ENCODE results near the gene SPATA46. TPM values are rescaled to one million over a fixed set of nuclear protein-coding genes. Genes with fewer than 3 reads are reported as not detected.
A peak's percentile ranks its signal among the peaks of the same experiment; 100 is the strongest.
"Not testable (repeated sequence)": the region's sequence is repeated elsewhere in the genome, so short reads cannot be mapped to it uniquely, and the experiment has no call there.

Gene SPATA46
- total and polyA plus RNA-seq, 7 experiments from 2014 or later: not detected

- no peak overlapping the region for H3K27ac ChIP-seq (ENCODE audit: low read depth, low read length)
- Mint-ChIP-seq H3K27ac (no peak overlapping the region), H3K4me3 (no peak overlapping the region), H3K27me3 (peaks cover 0 to 21% (median 13%) of the 10 kb centered on the region in 5 donors), H3K4me1 (peaks cover 0 to 2% (median 0%) of the 10 kb centered on the region in 7 donors), H3K9me3 (no peaks in the 10 kb centered on the region), H3K36me3 (no peaks in the 10 kb centered on the region)
- H3K27me3 ChIP-seq (ENCODE audit: control insufficient read depth in 2 of 2, insufficient read depth in 2 of 2, low read length in 2 of 2): no peaks in the 10 kb centered on the region
- no peak for ATAC-seq
- no peaks in the 10 kb centered on the region for H3K9me3 ChIP-seq (ENCODE audit: control insufficient read depth in 2 of 3, low read length in 3 of 3)
- no peak overlapping the region for H3K4me3 ChIP-seq (ENCODE audit: low read length)
- no peaks in the 10 kb centered on the region for H3K4me1 ChIP-seq (ENCODE audit: control insufficient read depth in 2 of 2, insufficient read depth in 2 of 2, low read length in 2 of 2)
- ChIA-PET CTCF (interaction anchor here (0.6 kb wide), 1 partner anchor 817 kb away, joined by 3 read pairs; no protein-coding TSS in a partner anchor), POLR2A (no interaction called here)
- intact Hi-C loops (cut with micrococcal nuclease): loop anchor here in 1 of 2 donors (10.0 kb wide), 1 partner anchor 267 kb away; no protein-coding TSS in a partner anchor
- no peaks in the 10 kb centered on the region for H3K36me3 ChIP-seq (ENCODE audit: control insufficient read depth in 2 of 3, insufficient read depth in 3 of 3, low read length in 3 of 3)
- DNase-seq: no peak
These were observed 18.9 kb downstream of the SPATA46 start for GRCh38 chr1:162357681-162358266.

DNA sequence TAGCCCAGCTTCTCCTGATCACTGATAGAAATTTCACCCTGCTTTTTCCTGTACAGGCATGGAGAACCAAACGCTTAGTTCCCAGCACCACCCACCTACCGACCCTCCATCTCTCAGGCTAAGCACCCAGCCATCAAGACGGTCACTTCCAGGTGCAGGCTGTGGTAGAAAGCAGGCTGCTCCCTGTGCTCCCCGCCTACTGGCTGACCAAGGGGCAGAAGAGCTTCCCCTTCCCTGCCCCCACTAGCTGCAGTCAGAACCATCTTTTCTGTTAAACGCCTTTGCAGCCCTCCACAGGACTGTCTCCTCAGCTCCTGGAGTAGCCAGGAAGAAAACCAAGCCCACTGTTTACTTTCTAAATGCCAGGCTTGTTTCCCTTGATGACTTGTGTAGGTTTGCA is 23.0 kb downstream of the SPATA46 start:
- H3K4me1 ChIP-seq (ENCODE audit: control insufficient read depth in 2 of 2, insufficient read depth in 2 of 2, low read length in 2 of 2): no peaks in the 10 kb centered on the region
- no peak overlapping the region for H3K27ac ChIP-seq (ENCODE audit: low read depth, low read length)
- H3K27ac Mint-ChIP-seq: no peak overlapping the region
- H3K9me3 ChIP-seq (ENCODE audit: control insufficient read depth in 2 of 3, low read length in 3 of 3): no peaks in the 10 kb centered on the region
- peaks cover 0 to 2% (median 0%) of the 10 kb centered on the region in 7 donors for H3K4me1 Mint-ChIP-seq
- no peaks in the 10 kb centered on the region for H3K36me3 Mint-ChIP-seq
- no peaks in the 10 kb centered on the region for H3K27me3 ChIP-seq (ENCODE audit: control insufficient read depth in 2 of 2, insufficient read depth in 2 of 2, low read length in 2 of 2)
- ChIA-PET CTCF (no interaction called here), POLR2A (no interaction called here)
- no peaks in the 10 kb centered on the region for H3K9me3 Mint-ChIP-seq
- no peak overlapping the region for H3K4me3 ChIP-seq (ENCODE audit: low read length)
- H3K4me3 Mint-ChIP-seq: no peak overlapping the region
- intact Hi-C loops (cut with micrococcal nuclease): loop anchor here in 1 of 2 donors (10.0 kb wide), 1 partner anchor 271 kb away; no protein-coding TSS in a partner anchor
- DNase-seq (no peak), ATAC-seq (no peak)
- H3K36me3 ChIP-seq (ENCODE audit: control insufficient read depth in 2 of 3, insufficient read depth in 3 of 3, low read length in 3 of 3): no peaks in the 10 kb centered on the region
- H3K27me3 Mint-ChIP-seq: peaks cover 8 to 23% (median 9%) of the 10 kb centered on the region in 5 donors

DNA sequence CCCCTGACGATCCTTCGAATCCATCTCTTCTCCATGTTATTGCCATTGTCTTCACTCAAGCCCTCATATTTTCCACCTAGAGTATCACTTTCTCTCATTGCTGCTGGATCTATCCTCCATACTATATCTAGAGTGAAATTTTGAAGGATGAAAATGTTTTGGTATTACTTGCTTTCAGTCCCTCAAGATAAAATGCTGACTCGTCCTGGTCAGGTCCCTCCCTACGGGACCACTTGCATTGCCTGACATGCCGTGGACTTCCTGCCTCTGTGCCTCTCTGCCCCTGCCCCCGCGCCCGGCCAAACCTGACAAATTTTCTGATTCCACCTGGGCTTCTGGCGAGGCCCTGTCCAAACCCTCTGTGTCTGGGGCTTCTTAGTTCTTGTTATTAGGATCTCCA is 23.6 kb downstream of the SPATA46 start:
- H3K4me1 ChIP-seq (ENCODE audit: control insufficient read depth in 2 of 2, insufficient read depth in 2 of 2, low read length in 2 of 2): no peaks in the 10 kb centered on the region
- peaks cover 0 to 2% (median 0%) of the 10 kb centered on the region in 7 donors for H3K4me1 Mint-ChIP-seq
- H3K27me3 Mint-ChIP-seq: peaks cover 8 to 24% (median 9%) of the 10 kb centered on the region in 5 donors
- ATAC-seq (no peak), DNase-seq (no peak)
- H3K4me3 ChIP-seq (ENCODE audit: low read length): no peak overlapping the region
- H3K27me3 ChIP-seq (ENCODE audit: control insufficient read depth in 2 of 2, insufficient read depth in 2 of 2, low read length in 2 of 2): no peaks in the 10 kb centered on the region
- no peaks in the 10 kb centered on the region for H3K36me3 Mint-ChIP-seq
- ChIA-PET POLR2A (no interaction called here), CTCF (no interaction called here)
- H3K9me3 Mint-ChIP-seq: no peaks in the 10 kb centered on the region
- no peaks in the 10 kb centered on the region for H3K9me3 ChIP-seq (ENCODE audit: control insufficient read depth in 2 of 3, low read length in 3 of 3)
- H3K36me3 ChIP-seq (ENCODE audit: control insufficient read depth in 2 of 3, insufficient read depth in 3 of 3, low read length in 3 of 3): no peaks in the 10 kb centered on the region
- H3K27ac Mint-ChIP-seq: no peak overlapping the region
- H3K4me3 Mint-ChIP-seq: no peak overlapping the region
- intact Hi-C loops (cut with micrococcal nuclease): loop anchor here in 1 of 2 donors (10.0 kb wide), 1 partner anchor 272 kb away; no protein-coding TSS in a partner anchor
- no peak overlapping the region for H3K27ac ChIP-seq (ENCODE audit: low read depth, low read length)

DNA sequence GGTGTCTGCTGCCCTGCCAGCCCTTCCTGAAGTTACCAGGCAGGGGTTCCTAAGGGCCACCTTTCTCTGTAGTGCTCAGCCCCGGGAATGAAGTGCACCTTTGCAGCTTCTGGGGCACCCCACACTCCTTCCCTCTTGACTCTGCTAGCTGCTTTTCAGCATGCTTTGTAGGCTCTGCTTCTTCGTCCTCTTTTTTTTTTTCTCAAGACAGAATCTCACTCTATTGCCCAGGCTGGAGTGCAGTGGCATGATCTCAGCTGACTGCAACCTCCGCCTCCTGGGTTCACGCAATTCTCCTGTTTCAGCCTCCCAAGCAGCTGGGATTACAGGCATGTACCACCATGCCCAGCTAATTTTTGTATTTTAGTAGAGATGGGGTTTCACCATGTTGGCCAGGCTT is 24.8 kb downstream of the SPATA46 start:
- DNase-seq; H3K4me1 Mint-ChIP-seq; H3K36me3 ChIP-seq (ENCODE audit: control insufficient read depth in 2 of 3, insufficient read depth in 3 of 3, low read length in 3 of 3); H3K27ac ChIP-seq (ENCODE audit: low read depth, low read length); H3K27ac Mint-ChIP-seq; H3K4me3 Mint-ChIP-seq; CTCF ChIA-PET; H3K9me3 ChIP-seq (ENCODE audit: control insufficient read depth in 2 of 3, low read length in 3 of 3); H3K36me3 Mint-ChIP-seq; POLR2A ChIA-PET; H3K9me3 Mint-ChIP-seq; H3K4me1 ChIP-seq (ENCODE audit: control insufficient read depth in 2 of 2, insufficient read depth in 2 of 2, low read length in 2 of 2); H3K4me3 ChIP-seq (ENCODE audit: low read length); H3K27me3 ChIP-seq (ENCODE audit: control insufficient read depth in 2 of 2, insufficient read depth in 2 of 2, low read length in 2 of 2): not testable (repeated sequence)
- intact Hi-C loops (cut with micrococcal nuclease): loop anchor here in 1 of 2 donors (10.0 kb wide), 1 partner anchor 273 kb away; no protein-coding TSS in a partner anchor
- peak; percentile 48 for ATAC-seq
- peaks cover under 1 to 18% (median 5%) of the 10 kb centered on the region in 5 donors for H3K27me3 Mint-ChIP-seq

GRCh38 chr1:162351246-162351842 is 25.3 kb downstream of the SPATA46 start:
- Histone ChIP-seq H3K36me3 (ENCODE audit: control insufficient read depth in 2 of 3, insufficient read depth in 3 of 3, low read length in 3 of 3) (no peaks in the 10 kb centered on the region), H3K9me3 (ENCODE audit: control insufficient read depth in 2 of 3, low read length in 3 of 3) (no peaks in the 10 kb centered on the region), H3K4me1 (ENCODE audit: control insufficient read depth in 2 of 2, insufficient read depth in 2 of 2, low read length in 2 of 2) (no peaks in the 10 kb centered on the region), H3K27ac (ENCODE audit: low read depth, low read length) (no peak overlapping the region), H3K27me3 (ENCODE audit: control insufficient read depth in 2 of 2, insufficient read depth in 2 of 2, low read length in 2 of 2) (no peaks in the 10 kb centered on the region), H3K4me3 (ENCODE audit: low read length) (no peak overlapping the region)
- Mint-ChIP-seq H3K27me3 (peaks cover 0 to 18% (median 5%) of the 10 kb centered on the region in 5 donors), H3K27ac (no peak overlapping the region), H3K9me3 (no peaks in the 10 kb centered on the region), H3K4me1 (peaks cover 0 to 2% (median 0%) of the 10 kb centered on the region in 7 donors), H3K36me3 (no peaks in the 10 kb centered on the region), H3K4me3 (no peak overlapping the region)
- ChIA-PET CTCF (no interaction called here), POLR2A (no interaction called here)
- DNase-seq (no peak), ATAC-seq (no peak)
- intact Hi-C loops (cut with micrococcal nuclease): loop anchor here in 1 of 2 donors (10.0 kb wide), 1 partner anchor 273 kb away; no protein-coding TSS in a partner anchor

DNA sequence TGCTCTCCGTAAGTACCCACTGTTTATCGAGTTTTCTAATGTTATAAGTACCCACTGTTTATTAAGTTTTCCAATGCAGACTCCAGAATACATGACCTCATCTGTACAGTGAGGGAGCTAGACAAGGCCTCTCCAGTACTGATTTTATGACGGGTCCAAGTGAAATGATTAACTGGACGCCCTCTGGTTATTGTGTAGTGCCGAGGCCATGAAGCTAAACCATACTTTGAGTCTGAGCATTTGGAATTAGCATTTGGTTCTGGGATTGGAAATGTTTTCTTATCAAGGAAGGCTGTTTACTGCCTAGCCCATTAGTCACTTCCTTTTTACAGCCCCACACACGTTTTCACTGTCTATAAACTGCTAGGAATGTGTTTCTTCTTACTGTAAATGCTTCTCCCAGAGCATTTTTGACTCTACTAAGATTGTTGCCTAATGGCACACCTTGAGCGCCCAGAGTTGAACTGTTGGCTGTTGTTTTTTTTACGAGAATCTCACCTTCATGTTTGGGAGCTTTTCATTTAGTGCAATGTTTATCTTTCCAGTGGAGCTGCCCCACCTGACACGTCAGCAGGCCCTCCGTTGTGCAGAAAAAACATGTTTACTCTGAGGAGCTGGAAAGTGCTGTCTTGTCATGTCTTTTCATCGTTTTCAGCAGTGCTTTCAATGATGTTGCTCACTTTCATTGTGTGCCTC is 26.9 kb downstream of the SPATA46 start:
- no peaks in the 10 kb centered on the region for H3K9me3 Mint-ChIP-seq
- H3K4me3 ChIP-seq (ENCODE audit: low read length): no peak overlapping the region
- no peaks in the 10 kb centered on the region for H3K36me3 Mint-ChIP-seq
- H3K4me3 Mint-ChIP-seq: no peak overlapping the region
- CTCF ChIA-PET: no interaction called here
- no peaks in the 10 kb centered on the region for H3K9me3 ChIP-seq (ENCODE audit: control insufficient read depth in 2 of 3, low read length in 3 of 3)
- POLR2A ChIA-PET: no interaction called here
- ATAC-seq (no peak), DNase-seq (no peak)
- intact Hi-C loops (cut with micrococcal nuclease): loop anchor here in 1 of 2 donors (10.0 kb wide), 1 partner anchor 275 kb away; no protein-coding TSS in a partner anchor
- H3K36me3 ChIP-seq (ENCODE audit: control insufficient read depth in 2 of 3, insufficient read depth in 3 of 3, low read length in 3 of 3): no peaks in the 10 kb centered on the region
- peaks cover 0 to 2% (median 0%) of the 10 kb centered on the region in 7 donors for H3K4me1 Mint-ChIP-seq
- no peak overlapping the region for H3K27ac Mint-ChIP-seq
- H3K4me1 ChIP-seq (ENCODE audit: control insufficient read depth in 2 of 2, insufficient read depth in 2 of 2, low read length in 2 of 2): no peaks in the 10 kb centered on the region
- peaks cover 0 to 14% (median 5%) of the 10 kb centered on the region in 5 donors for H3K27me3 Mint-ChIP-seq
- H3K27ac ChIP-seq (ENCODE audit: low read depth, low read length): no peak overlapping the region
- H3K27me3 ChIP-seq (ENCODE audit: control insufficient read depth in 2 of 2, insufficient read depth in 2 of 2, low read length in 2 of 2): no peaks in the 10 kb centered on the region
